Activated T-helper 9 cell treated with anti-CD3 and anti-CD28 coated beads, Interleukin-2, amount 50 U/mL, for 16 hours (primary cell): ENCODE results near the gene PCDHB9.

ENCODE experiments used
- DNase-seq: peaks from one replicate; pipeline ENCODE4 v3.0.0-alpha.2; 2020; ENCODE audit warnings: low read depth

PCDHB9 gene

DNA sequence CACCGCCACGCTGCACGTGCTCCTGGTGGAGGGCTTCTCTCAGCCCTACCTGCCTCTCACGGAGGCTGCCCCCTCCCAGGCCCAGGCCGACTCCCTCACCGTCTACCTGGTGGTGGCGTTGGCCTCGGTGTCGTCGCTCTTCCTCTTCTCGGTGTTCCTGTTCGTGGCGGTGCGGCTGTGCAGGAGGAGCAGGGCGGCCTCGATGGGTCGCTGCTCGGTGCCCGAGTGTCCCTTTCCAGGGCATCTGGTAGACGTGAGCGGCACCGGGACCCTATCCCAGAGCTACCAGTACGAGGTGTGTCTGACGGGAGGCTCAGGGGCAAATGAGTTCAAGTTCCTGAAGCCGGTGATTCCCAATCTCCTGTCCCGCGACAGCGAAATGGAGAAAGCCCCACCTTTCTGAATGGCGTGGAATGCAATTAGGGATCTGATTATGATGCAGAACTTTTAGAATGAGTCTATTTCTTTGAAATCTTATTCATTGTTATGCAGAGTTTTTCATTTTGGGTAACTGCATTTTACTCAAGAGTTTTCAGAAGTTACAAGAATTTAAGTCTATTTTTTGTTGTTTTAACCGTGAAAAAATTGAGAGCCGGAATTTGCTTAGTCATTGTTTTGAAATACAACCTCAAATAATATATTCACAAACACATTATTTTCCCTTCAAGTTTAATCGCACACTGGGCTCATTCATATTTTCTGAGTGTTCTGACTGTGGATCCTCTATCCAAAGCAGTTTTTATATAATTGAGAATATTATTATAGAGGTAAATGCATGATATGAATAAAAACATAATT is 49.8 kb downstream of the PCDHB9 start:
- no peak for DNase-seq
